Adipocyte (in vitro differentiated cells): Measurements from ENCODE around the gene PLA2G2F.

ENCODE experiments used
- DNase-seq: peaks from one replicate; pipeline ENCODE4 v3.0.0-alpha.2; 2015; ENCODE audit warnings: low read depth
- H3K27me3 ChIP-seq: replicated peaks from 2 replicates; pipeline ENCODE4 v1.7.0; 2013; ENCODE audit warnings: mild to moderate bottlenecking, low read length, moderate library complexity; ENCODE audit not compliant: control insufficient read depth, insufficient read depth
- H3K36me3 ChIP-seq: 2 replicates; pipeline ENCODE4 v1.7.0; 2013; ENCODE audit warnings: low read length, mild to moderate bottlenecking, moderate library complexity; ENCODE audit not compliant: control insufficient read depth, insufficient read depth, severe bottlenecking
- H3K4me1 ChIP-seq: 2 replicates; pipeline ENCODE4 v1.7.0; 2013; ENCODE audit warnings: mild to moderate bottlenecking, low read length, moderate library complexity; ENCODE audit not compliant: control insufficient read depth, insufficient read depth
- H3K4me3 ChIP-seq: 2 replicates; pipeline ENCODE4 v1.7.0; 2013; ENCODE audit warnings: mild to moderate bottlenecking, low read length, moderate library complexity
- H3K9ac ChIP-seq: 2 replicates; pipeline ENCODE4 v1.7.0; 2013; ENCODE audit warnings: mild to moderate bottlenecking, low read length, moderate library complexity
- H3K9me3 ChIP-seq: 2 replicates; pipeline ENCODE4 v1.7.0; 2013; ENCODE audit warnings: mild to moderate bottlenecking, low read length, moderate library complexity; ENCODE audit not compliant: control insufficient read depth

The PLA2G2F gene

GRCh38 chr1:20136249-20136648, 2.9 kb upstream of the PLA2G2F start:
- DNase-seq, result no peak
- H3K9me3 ChIP-seq, result no peaks in the 10 kb centered on the region
- no peak overlapping the region for H3K4me3 ChIP-seq
- no peaks in the 10 kb centered on the region for H3K4me1 ChIP-seq
- H3K36me3 ChIP-seq, result no peaks in the 10 kb centered on the region
- H3K9ac ChIP-seq, result no peak overlapping the region
- no peaks in the 10 kb centered on the region for H3K27me3 ChIP-seq

DNA sequence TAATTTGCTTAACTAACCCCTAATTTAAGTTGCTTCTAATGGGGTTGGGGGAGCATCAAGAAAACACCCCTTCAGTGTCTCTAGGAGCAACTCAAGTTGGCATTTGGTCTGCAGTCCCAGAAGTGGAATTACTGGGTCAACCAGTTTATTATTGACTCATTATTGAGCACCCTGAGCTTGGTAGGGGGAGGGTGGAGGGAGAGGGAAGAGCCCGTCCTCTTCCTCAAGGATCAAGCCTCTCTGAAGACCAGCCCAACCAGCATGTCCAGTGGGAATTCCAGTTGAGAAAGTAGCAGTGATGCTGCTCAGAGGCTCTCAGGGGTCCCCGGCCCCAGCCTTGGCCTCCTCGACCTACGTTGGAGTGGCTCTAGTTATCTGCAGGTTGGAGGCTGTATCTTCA, 2.1 kb upstream of the PLA2G2F start:
- Histone ChIP-seq H3K4me1 (no peaks in the 10 kb centered on the region), H3K9me3 (no peaks in the 10 kb centered on the region), H3K9ac (no peak overlapping the region), H3K27me3 (no peaks in the 10 kb centered on the region), H3K4me3 (no peak overlapping the region), H3K36me3 (no peaks in the 10 kb centered on the region)
- DNase-seq, result no peak

DNA sequence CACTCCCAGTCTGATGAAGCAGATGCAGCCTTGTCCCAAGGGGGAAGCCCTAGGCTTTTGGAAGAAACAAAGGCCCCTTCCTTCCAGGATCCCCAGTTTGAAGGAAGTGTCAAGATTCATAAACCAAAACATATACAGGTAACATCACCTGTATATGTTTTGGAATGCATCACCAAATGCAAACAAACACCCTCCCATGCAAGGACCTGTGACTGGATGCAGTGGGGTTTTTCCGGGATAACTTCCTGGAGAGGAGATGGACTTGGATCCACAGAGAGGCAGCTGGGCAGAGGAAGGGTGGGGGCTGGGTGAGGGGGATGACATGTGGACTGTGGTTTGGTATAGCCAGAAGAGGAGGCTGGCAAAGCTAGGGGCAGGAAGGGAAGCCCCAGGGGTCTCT, 1.5 kb upstream of the PLA2G2F start:
- DNase-seq, result no peak
- no peak overlapping the region for H3K4me3 ChIP-seq
- H3K36me3 ChIP-seq, result no peaks in the 10 kb centered on the region
- H3K9me3 ChIP-seq, result no peaks in the 10 kb centered on the region
- no peaks in the 10 kb centered on the region for H3K4me1 ChIP-seq
- H3K9ac ChIP-seq, result no peak overlapping the region
- no peaks in the 10 kb centered on the region for H3K27me3 ChIP-seq

- no peak overlapping the region for H3K9ac ChIP-seq
- no peaks in the 10 kb centered on the region for H3K27me3 ChIP-seq
- no peak for DNase-seq
- no peaks in the 10 kb centered on the region for H3K4me1 ChIP-seq
- H3K4me3 ChIP-seq, result no peak overlapping the region
- no peaks in the 10 kb centered on the region for H3K9me3 ChIP-seq
- no peaks in the 10 kb centered on the region for H3K36me3 ChIP-seq
Observed at GRCh38 chr1:20138346-20138745, 777 bp upstream of the PLA2G2F start.

GRCh38 chr1:20139776-20140612, 871 bp downstream of the PLA2G2F start:
- H3K4me3 ChIP-seq, result no peak overlapping the region
- H3K9me3 ChIP-seq, result no peaks in the 10 kb centered on the region
- no peak for DNase-seq

GRCh38 chr1:20141001-20141400, 1.9 kb downstream of the PLA2G2F start:
- Histone ChIP-seq H3K9ac (no peak overlapping the region), H3K4me3 (no peak overlapping the region), H3K4me1 (no peaks in the 10 kb centered on the region), H3K27me3 (no peaks in the 10 kb centered on the region), H3K36me3 (no peaks in the 10 kb centered on the region), H3K9me3 (no peaks in the 10 kb centered on the region)
- DNase-seq, result no peak

More at GRCh38 chr1:20139776-20140612, 871 bp downstream of the PLA2G2F start:
- H3K36me3 ChIP-seq, result no peaks in the 10 kb centered on the region
- H3K9ac ChIP-seq, result no peak overlapping the region
- H3K27me3 ChIP-seq, result no peaks in the 10 kb centered on the region
- no peaks in the 10 kb centered on the region for H3K4me1 ChIP-seq

GRCh38 chr1:20141466-20141865, 2.3 kb downstream of the PLA2G2F start:
- DNase-seq, result no peak
- Histone ChIP-seq H3K36me3 (no peaks in the 10 kb centered on the region), H3K4me3 (no peak overlapping the region), H3K9ac (no peak overlapping the region), H3K4me1 (no peaks in the 10 kb centered on the region), H3K27me3 (no peaks in the 10 kb centered on the region), H3K9me3 (no peaks in the 10 kb centered on the region)

- no peak for DNase-seq
- Histone ChIP-seq H3K36me3 (no peaks in the 10 kb centered on the region), H3K9me3 (no peaks in the 10 kb centered on the region), H3K4me3 (no peak overlapping the region), H3K9ac (no peak overlapping the region), H3K27me3 (no peaks in the 10 kb centered on the region), H3K4me1 (no peaks in the 10 kb centered on the region)
Observed at GRCh38 chr1:20142001-20142710, 3.0 kb downstream of the PLA2G2F start.

- no peak overlapping the region for H3K9ac ChIP-seq
- no peaks in the 10 kb centered on the region for H3K4me1 ChIP-seq
- H3K27me3 ChIP-seq, result no peaks in the 10 kb centered on the region
- no peak overlapping the region for H3K4me3 ChIP-seq
- H3K36me3 ChIP-seq, result no peaks in the 10 kb centered on the region
- DNase-seq, result no peak
- no peaks in the 10 kb centered on the region for H3K9me3 ChIP-seq
Observed at GRCh38 chr1:20143318-20143717, 4.2 kb downstream of the PLA2G2F start.

DNA sequence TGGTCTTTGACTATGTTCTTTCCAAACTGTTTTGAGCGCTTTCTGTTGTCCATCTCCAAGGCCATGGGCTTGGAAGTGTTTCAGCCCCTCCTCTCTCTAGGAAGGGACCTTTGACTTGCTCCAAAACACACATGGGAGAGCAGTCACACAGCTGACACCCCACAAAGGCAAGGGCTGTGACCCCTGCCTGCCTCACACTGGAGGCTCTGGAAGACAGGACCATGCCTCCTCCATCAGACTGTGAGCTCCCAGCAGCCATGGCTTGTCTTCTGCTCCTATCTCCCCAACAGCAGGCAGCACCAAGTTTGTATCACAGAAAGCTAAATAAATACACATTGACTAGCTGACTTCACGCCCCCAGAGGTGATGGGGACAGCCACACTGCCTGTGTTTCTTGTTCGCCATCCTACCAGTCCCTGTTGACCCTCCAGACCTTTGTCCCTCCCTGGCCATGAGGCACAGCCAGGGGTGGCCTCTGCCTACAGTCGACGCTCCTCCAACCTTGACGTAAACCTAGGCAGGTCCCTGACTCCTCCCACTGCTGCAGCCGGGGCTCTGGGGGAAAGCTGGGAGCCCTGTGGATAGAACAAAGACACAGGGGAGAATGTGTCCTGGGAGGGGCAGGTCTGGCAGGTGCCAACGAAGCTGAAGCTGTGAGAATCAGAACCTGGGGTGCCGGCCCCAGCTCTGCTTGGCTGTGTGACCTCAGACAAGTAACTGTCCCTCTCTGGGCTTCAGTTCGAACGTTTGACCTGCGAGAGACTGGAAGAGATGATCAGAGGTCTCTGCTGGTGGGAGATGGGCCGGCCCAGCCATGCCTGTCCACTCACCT, 4.8 kb downstream of the PLA2G2F start:
- Histone ChIP-seq H3K4me3 (no peak overlapping the region), H3K36me3 (no peaks in the 10 kb centered on the region), H3K27me3 (peaks cover 2% of the 10 kb centered on the region), H3K9me3 (no peaks in the 10 kb centered on the region), H3K4me1 (no peaks in the 10 kb centered on the region), H3K9ac (no peak overlapping the region)
- no peak for DNase-seq
